Neuronal stem cell (in vitro differentiated cells): Measurements from ENCODE around the gene GAGE13.
"Not testable (repeated sequence)": the region's sequence is repeated elsewhere in the genome, so short reads cannot be mapped to it uniquely, and the experiment has no call there.

Experiments
- DNase-seq: peaks from one replicate; pipeline ENCODE4 v3.0.0-alpha.2; 2013; ENCODE audit warnings: low spot score
- H2AFZ ChIP-seq: one replicate; pipeline ENCODE4 v1.6.1; 2013; ENCODE audit warnings: mild to moderate bottlenecking, low read length, inconsistent platforms
- H2AK5ac ChIP-seq: 2 replicates; pipeline ENCODE4 v1.6.1; 2013; ENCODE audit warnings: low read depth, mild to moderate bottlenecking, inconsistent platforms, low read length, moderate library complexity, mixed read lengths
- H2BK120ac ChIP-seq: 2 replicates; pipeline ENCODE4 v1.6.1; 2013; ENCODE audit warnings: low read depth, mild to moderate bottlenecking, inconsistent platforms, low read length, moderate library complexity, mixed read lengths
- H2BK12ac ChIP-seq: one replicate; pipeline ENCODE4 v1.6.1; 2013; ENCODE audit warnings: low read length, inconsistent platforms
- H2BK15ac ChIP-seq: 2 replicates; pipeline ENCODE4 v1.6.1; 2013; ENCODE audit warnings: mild to moderate bottlenecking, low read length, inconsistent platforms, mixed read lengths
- H2BK5ac ChIP-seq: one replicate; pipeline ENCODE4 v1.6.1; 2013; ENCODE audit warnings: inconsistent platforms, mild to moderate bottlenecking, low read length, moderate library complexity
- H3K14ac ChIP-seq: one replicate; pipeline ENCODE4 v1.6.1; 2013; ENCODE audit warnings: low read length, inconsistent platforms
- H3K18ac ChIP-seq: 2 replicates; pipeline ENCODE4 v1.6.1; 2013; ENCODE audit warnings: low read length, inconsistent platforms
- H3K23ac ChIP-seq: 2 replicates; pipeline ENCODE4 v1.6.1; 2013; ENCODE audit warnings: low read depth, mild to moderate bottlenecking, mixed read lengths, low read length, inconsistent platforms; ENCODE audit not compliant: poor library complexity
- H3K27ac ChIP-seq: replicated peaks from 3 replicates; pipeline ENCODE4 v1.5.1; 2013; ENCODE audit warnings: low read length, inconsistent platforms
- H3K27me3 ChIP-seq, 3 experiments: 2 replicates each; pipeline ENCODE4 v1.6.1; 2013; ENCODE audit warnings: low read length in 3 of 3, mild to moderate bottlenecking in 2 of 3, inconsistent platforms in 1 of 3, low read depth in 1 of 3, mixed read lengths in 1 of 3, moderate library complexity in 1 of 3; ENCODE audit not compliant: control insufficient read depth in 3 of 3, insufficient read depth in 3 of 3
- H3K36me3 ChIP-seq, 2 donors: replicated peaks in 1 of 2; 2 replicates each; pipeline ENCODE4 v1.6.1; 2013; ENCODE audit warnings: low read length in 2 of 2; ENCODE audit not compliant: control insufficient read depth in 2 of 2, insufficient read depth in 2 of 2
- H3K4ac ChIP-seq: 2 replicates; pipeline ENCODE4 v1.6.1; 2013; ENCODE audit warnings: inconsistent platforms, mild to moderate bottlenecking, low read length, moderate library complexity
- H3K4me1 ChIP-seq, 2 donors: 1 replicate in 1 of 2; 2 replicates in 1 of 2; pipeline ENCODE4 v1.6.1; 2013; ENCODE audit warnings: low read length in 2 of 2, low read depth in 1 of 2; ENCODE audit not compliant: control insufficient read depth in 2 of 2, insufficient read depth in 1 of 2
- H3K4me2 ChIP-seq: one replicate; pipeline ENCODE4 v1.6.1; 2013; ENCODE audit warnings: mild to moderate bottlenecking, low read length, inconsistent platforms; ENCODE audit not compliant: insufficient read depth, poor library complexity, severe bottlenecking
- H3K4me3 ChIP-seq, 2 donors: 2 replicates each; pipeline ENCODE4 v1.5.1; 2013; ENCODE audit warnings: low read length in 2 of 2, mild to moderate bottlenecking in 2 of 2, inconsistent platforms in 1 of 2, moderate library complexity in 1 of 2
- H3K79me1 ChIP-seq: one replicate; pipeline ENCODE4 v1.6.1; 2013; ENCODE audit warnings: low read depth, mild to moderate bottlenecking, inconsistent platforms, low read length, moderate library complexity
- H3K9ac ChIP-seq: one replicate; pipeline ENCODE4 v1.6.1; 2013; ENCODE audit warnings: mild to moderate bottlenecking, low read depth, low read length, inconsistent platforms; ENCODE audit not compliant: poor library complexity
- H3K9me3 ChIP-seq, 2 donors: replicated peaks in 1 of 2; 2 replicates each; pipeline versions ENCODE3 to v1.6.1; 2013; ENCODE audit warnings: low read length in 2 of 2, mild to moderate bottlenecking in 2 of 2, inconsistent platforms in 1 of 2, low read depth in 1 of 2, mixed read lengths in 1 of 2, moderate library complexity in 1 of 2; ENCODE audit not compliant: control insufficient read depth in 2 of 2, insufficient read depth in 1 of 2
- H4K8ac ChIP-seq: one replicate; pipeline ENCODE4 v1.6.1; 2013; ENCODE audit warnings: low read depth, mild to moderate bottlenecking, inconsistent platforms, low read length, moderate library complexity
- H4K91ac ChIP-seq: one replicate; pipeline ENCODE4 v1.6.1; 2013; ENCODE audit warnings: low read length, low read depth, mild to moderate bottlenecking, inconsistent platforms; ENCODE audit not compliant: poor library complexity
- WGBS, 2 donors: extraction: QIAGEN DNeasy Blood & Tissue Kit; methylation state at CpG; one replicate each; pipeline ENCODE4 v1.1.7; 2013; ENCODE audit warnings: missing lambda C conversion rate in 2 of 2, mixed read lengths in 1 of 2; ENCODE audit not compliant: insufficient read length in 2 of 2, insufficient replicate concordance in 1 of 2; ENCODE audit errors: extremely low coverage in 2 of 2; 5-methylcytosine and 5-hydroxymethylcytosine counted together

The GAGE13 gene

GRCh38 chrX:49344496-49345175 lies 13.3 kb downstream of the GAGE13 start:
- not testable (repeated sequence) for H3K79me1 ChIP-seq, H3K9me3 ChIP-seq, H3K23ac ChIP-seq, H2AFZ ChIP-seq, H2BK15ac ChIP-seq, H3K14ac ChIP-seq, H3K4me3 ChIP-seq, H3K27ac ChIP-seq, H2BK120ac ChIP-seq, H3K4me1 ChIP-seq, H3K27me3 ChIP-seq, H4K8ac ChIP-seq, H3K36me3 ChIP-seq, H3K9ac ChIP-seq, H2BK12ac ChIP-seq, H2AK5ac ChIP-seq, H3K4me2 ChIP-seq, DNase-seq, H3K18ac ChIP-seq, H3K4ac ChIP-seq, H4K91ac ChIP-seq, H2BK5ac ChIP-seq
- no CpG with 5 or more reads among the region's 15 CpGs for WGBS, 2 donors

- H3K4me3 ChIP-seq, H4K8ac ChIP-seq: not testable (repeated sequence)
Observed at GRCh38 chrX:49345402-49345801, 14.0 kb downstream of the GAGE13 start.

GRCh38 chrX:49346150-49346549 lies 14.8 kb downstream of the GAGE13 start:
- not testable (repeated sequence) for H4K8ac ChIP-seq, H3K9me3 ChIP-seq, H2AFZ ChIP-seq, H3K4me3 ChIP-seq, H2BK12ac ChIP-seq, H3K79me1 ChIP-seq, H3K18ac ChIP-seq, H2BK120ac ChIP-seq, H3K4me2 ChIP-seq, H3K23ac ChIP-seq, H3K9ac ChIP-seq, H3K4me1 ChIP-seq, H2AK5ac ChIP-seq, H3K27me3 ChIP-seq, H3K36me3 ChIP-seq, DNase-seq, H3K14ac ChIP-seq, H3K27ac ChIP-seq, H3K4ac ChIP-seq, H2BK15ac ChIP-seq, H4K91ac ChIP-seq, H2BK5ac ChIP-seq
- WGBS, 2 donors, result no CpG with 5 or more reads among the region's 11 CpGs

More at GRCh38 chrX:49345402-49345801, 14.0 kb downstream of the GAGE13 start:
- not testable (repeated sequence) for H3K23ac ChIP-seq, H3K27ac ChIP-seq, H3K4me2 ChIP-seq, H3K36me3 ChIP-seq, H3K9me3 ChIP-seq, H3K79me1 ChIP-seq, H3K4me1 ChIP-seq, H3K27me3 ChIP-seq, H2BK15ac ChIP-seq, H2AFZ ChIP-seq, H2BK120ac ChIP-seq, H3K18ac ChIP-seq, H2BK12ac ChIP-seq, H3K4ac ChIP-seq, H3K9ac ChIP-seq, H2AK5ac ChIP-seq, H2BK5ac ChIP-seq, H4K91ac ChIP-seq, DNase-seq, H3K14ac ChIP-seq
- no CpG with 5 or more reads among the region's 10 CpGs for WGBS, 2 donors
